Lower leg skin (tissue), 3 donors: ENCODE data around the gene RNF217.

ENCODE experiments used
- POLR2A ChIP-seq, 2 donors: fragments of 450-650 bp; IDR thresholded peaks; one replicate each; pipeline ENCODE4 v1.6.1; 2016 to 2017; ENCODE audit warnings: antibody characterized with exemption in 2 of 2, mild to moderate bottlenecking in 1 of 2, moderate library complexity in 1 of 2
- TF ChIP-seq, protein P1 (sequence below), 3 donors: fragments of 450-650 bp; IDR thresholded peaks; one replicate each; pipeline ENCODE4 v1.5.1; 2016; ENCODE audit warnings: antibody characterized with exemption in 3 of 3, mild to moderate bottlenecking in 3 of 3, moderate library complexity in 2 of 3

DNA sequence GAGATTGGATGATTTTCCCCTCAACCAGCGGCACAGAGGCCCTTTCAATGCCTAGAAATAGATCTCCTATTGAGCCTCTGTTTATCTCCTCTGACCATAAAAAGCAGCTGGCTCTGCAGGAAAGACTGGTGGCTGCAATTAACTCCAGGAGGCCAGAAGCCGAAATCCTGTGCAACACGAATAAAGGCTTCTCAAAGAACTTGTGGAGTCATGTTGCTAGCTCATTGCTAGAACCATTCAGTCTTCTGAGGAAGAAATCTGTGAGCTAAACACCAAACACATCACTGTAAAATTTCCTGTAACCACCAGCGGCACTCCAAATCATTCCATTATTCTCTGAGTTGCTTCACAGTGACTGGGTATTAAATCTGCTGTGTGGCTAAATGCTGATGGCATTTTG lies 142.2 kb downstream of the RNF217 start:
- TF ChIP-seq, protein P1, sequence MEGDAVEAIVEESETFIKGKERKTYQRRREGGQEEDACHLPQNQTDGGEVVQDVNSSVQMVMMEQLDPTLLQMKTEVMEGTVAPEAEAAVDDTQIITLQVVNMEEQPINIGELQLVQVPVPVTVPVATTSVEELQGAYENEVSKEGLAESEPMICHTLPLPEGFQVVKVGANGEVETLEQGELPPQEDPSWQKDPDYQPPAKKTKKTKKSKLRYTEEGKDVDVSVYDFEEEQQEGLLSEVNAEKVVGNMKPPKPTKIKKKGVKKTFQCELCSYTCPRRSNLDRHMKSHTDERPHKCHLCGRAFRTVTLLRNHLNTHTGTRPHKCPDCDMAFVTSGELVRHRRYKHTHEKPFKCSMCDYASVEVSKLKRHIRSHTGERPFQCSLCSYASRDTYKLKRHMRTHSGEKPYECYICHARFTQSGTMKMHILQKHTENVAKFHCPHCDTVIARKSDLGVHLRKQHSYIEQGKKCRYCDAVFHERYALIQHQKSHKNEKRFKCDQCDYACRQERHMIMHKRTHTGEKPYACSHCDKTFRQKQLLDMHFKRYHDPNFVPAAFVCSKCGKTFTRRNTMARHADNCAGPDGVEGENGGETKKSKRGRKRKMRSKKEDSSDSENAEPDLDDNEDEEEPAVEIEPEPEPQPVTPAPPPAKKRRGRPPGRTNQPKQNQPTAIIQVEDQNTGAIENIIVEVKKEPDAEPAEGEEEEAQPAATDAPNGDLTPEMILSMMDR (IDR thresholded peaks at IDR 0.05) = no peak
- TF ChIP-seq POLR2A (IDR thresholded peaks at IDR 0.05) = no peak
